GM21825 (cell line): ENCODE data around the gene ZRANB3.

Experiments
- ATAC-seq: cut with Tn5 transposase; IDR thresholded peaks from one replicate; pipeline ENCODE4 v1.9.1; 2021; ENCODE audit warnings: mild to moderate bottlenecking, moderate library complexity; ENCODE audit not compliant: unreplicated experiment

Gene ZRANB3

GRCh38 chr2:135182601-135183000, 348.4 kb downstream of the ZRANB3 start:
- ATAC-seq = no peak

- ATAC-seq = no peak
Measured at GRCh38 chr2:135182190-135182589, 348.8 kb downstream of the ZRANB3 start.

GRCh38 chr2:135179689-135180088, 351.3 kb downstream of the ZRANB3 start:
- ATAC-seq = no peak

- ATAC-seq = no peak
Measured at GRCh38 chr2:135175177-135175576, 355.8 kb downstream of the ZRANB3 start.

- no peak for ATAC-seq
Measured at GRCh38 chr2:135174810-135175093, 356.3 kb downstream of the ZRANB3 start.

- no peak for ATAC-seq
Measured at GRCh38 chr2:135174049-135174809, 356.8 kb downstream of the ZRANB3 start.

GRCh38 chr2:135169900-135170753, 360.9 kb downstream of the ZRANB3 start:
- no peak for ATAC-seq

- no peak for ATAC-seq
Measured at GRCh38 chr2:135168204-135168856, 362.7 kb downstream of the ZRANB3 start.

GRCh38 chr2:135167273-135167672, 363.7 kb downstream of the ZRANB3 start:
- no peak for ATAC-seq

- ATAC-seq = no peak
Measured at GRCh38 chr2:135164431-135164830, 366.6 kb downstream of the ZRANB3 start.

GRCh38 chr2:135163901-135164300, 367.1 kb downstream of the ZRANB3 start:
- ATAC-seq = no peak

- no peak for ATAC-seq
Measured at GRCh38 chr2:135163306-135163705, 367.7 kb downstream of the ZRANB3 start.

GRCh38 chr2:135162786-135163185, 368.2 kb downstream of the ZRANB3 start:
- ATAC-seq = no peak

- ATAC-seq = no peak
Measured at GRCh38 chr2:135162377-135162776, 368.6 kb downstream of the ZRANB3 start.

GRCh38 chr2:135159191-135159590, 371.8 kb downstream of the ZRANB3 start:
- ATAC-seq = no peak

- no peak for ATAC-seq
Measured at GRCh38 chr2:135157856-135158255, 373.2 kb downstream of the ZRANB3 start.

GRCh38 chr2:135154962-135155361, 376.1 kb downstream of the ZRANB3 start:
- ATAC-seq = no peak

- no peak for ATAC-seq
Measured at GRCh38 chr2:135152361-135152760, 378.7 kb downstream of the ZRANB3 start.

- ATAC-seq = no peak
Measured at GRCh38 chr2:135151615-135152014, 379.4 kb downstream of the ZRANB3 start.

GRCh38 chr2:135150725-135151124, 380.3 kb downstream of the ZRANB3 start:
- ATAC-seq = no peak

- ATAC-seq = no peak
Measured at GRCh38 chr2:135149251-135149650, 381.8 kb downstream of the ZRANB3 start.

GRCh38 chr2:135144343-135144742, 386.7 kb downstream of the ZRANB3 start:
- ATAC-seq = no peak
